ENCODE measurements around the gene ABHD17A. TPM values are rescaled to one million over a fixed set of nuclear protein-coding genes. Genes with fewer than 3 reads are reported as not detected.

Gene ABHD17A
- total and polyA plus RNA-seq, 2 donors (not counting 1 experiment from before 2014, with no cell fraction given): 63.1 to 134 TPM

DNA sequence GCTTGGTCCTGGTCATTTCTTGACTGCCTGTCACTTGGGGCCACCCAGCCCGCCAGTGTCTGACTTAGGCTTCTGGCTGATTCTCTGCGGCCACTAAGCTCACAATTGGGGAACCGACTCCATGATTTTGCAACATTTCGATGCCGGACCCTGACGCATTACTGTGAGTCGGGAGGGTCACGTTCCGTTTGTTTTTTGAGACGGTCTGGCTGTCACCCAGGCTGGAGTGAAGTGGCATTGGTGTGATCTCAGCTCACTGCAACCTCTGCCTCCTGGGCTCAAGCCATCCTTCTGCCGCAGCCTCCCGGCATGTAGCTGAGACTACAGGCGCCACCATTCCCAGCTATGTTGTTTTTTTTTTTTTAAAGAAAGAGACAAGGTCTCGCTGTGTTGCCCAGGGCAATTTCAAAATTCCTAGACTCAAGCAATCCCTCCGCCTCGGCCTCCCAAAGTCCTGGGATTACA lies 16.7 kb upstream of the ABHD17A start:
- no peak overlapping the region for H3K4me2 ChIP-seq (replicated peaks; ENCODE audit: low read depth, low read length, poor library complexity, severe bottlenecking)
- ATAC-seq (ENCODE audit: low read depth) (no peak), DNase-seq (no peak)
- TF ChIP-seq, protein P1, sequence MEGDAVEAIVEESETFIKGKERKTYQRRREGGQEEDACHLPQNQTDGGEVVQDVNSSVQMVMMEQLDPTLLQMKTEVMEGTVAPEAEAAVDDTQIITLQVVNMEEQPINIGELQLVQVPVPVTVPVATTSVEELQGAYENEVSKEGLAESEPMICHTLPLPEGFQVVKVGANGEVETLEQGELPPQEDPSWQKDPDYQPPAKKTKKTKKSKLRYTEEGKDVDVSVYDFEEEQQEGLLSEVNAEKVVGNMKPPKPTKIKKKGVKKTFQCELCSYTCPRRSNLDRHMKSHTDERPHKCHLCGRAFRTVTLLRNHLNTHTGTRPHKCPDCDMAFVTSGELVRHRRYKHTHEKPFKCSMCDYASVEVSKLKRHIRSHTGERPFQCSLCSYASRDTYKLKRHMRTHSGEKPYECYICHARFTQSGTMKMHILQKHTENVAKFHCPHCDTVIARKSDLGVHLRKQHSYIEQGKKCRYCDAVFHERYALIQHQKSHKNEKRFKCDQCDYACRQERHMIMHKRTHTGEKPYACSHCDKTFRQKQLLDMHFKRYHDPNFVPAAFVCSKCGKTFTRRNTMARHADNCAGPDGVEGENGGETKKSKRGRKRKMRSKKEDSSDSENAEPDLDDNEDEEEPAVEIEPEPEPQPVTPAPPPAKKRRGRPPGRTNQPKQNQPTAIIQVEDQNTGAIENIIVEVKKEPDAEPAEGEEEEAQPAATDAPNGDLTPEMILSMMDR (IDR thresholded peaks at IDR 0.05): no peak
- no peak for TF ChIP-seq EZH2 (IDR thresholded peaks at IDR 0.05; ENCODE audit: borderline replicate concordance, insufficient read depth, low read depth, low read length, poor library complexity, severe bottlenecking)
- H3K9ac ChIP-seq (ENCODE audit: low read length): no peak overlapping the region
- H4K20me1 ChIP-seq (ENCODE audit: control insufficient read depth, insufficient read depth, low read length, poor library complexity, severe bottlenecking): peaks cover 14% of the 10 kb centered on the region
- H3K79me2 ChIP-seq (ENCODE audit: control insufficient read depth, insufficient read depth, low read length): peaks cover 15% of the 10 kb centered on the region
- CTCF ChIA-PET: interaction anchor here (1.5 kb wide), 1 partner anchor 28 kb away, joined by 8 read pairs; no protein-coding TSS in a partner anchor
- Mint-ChIP-seq H3K4me3 (no peak overlapping the region), H3K27ac (no peak overlapping the region), H3K4me1 (peaks cover 44% of the 10 kb centered on the region), H3K27me3 (no peaks in the 10 kb centered on the region), H3K9me3 (ENCODE audit: insufficient read depth) (no peaks in the 10 kb centered on the region)
- intact Hi-C loops (cut with micrococcal nuclease): loop anchor here (10.0 kb wide), 1 partner anchor 193 kb away; the partner anchor contains the start of genes IZUMO4 and MOB3A
- H2AFZ ChIP-seq (ENCODE audit: insufficient read depth, low read depth, low read length, poor library complexity, severe bottlenecking): no peak overlapping the region
- POLR2A ChIA-PET: interaction anchor here (0.6 to 1.2 kb wide), 4 partner anchors 117 to 1136 kb away, joined by 3 to 5 read pairs (median 4); no protein-coding TSS in a partner anchor
- peaks cover 40 to 56% of the 10 kb centered on the region in 2 donors for H3K4me1 ChIP-seq (ENCODE audit: control insufficient read depth in 2 of 2, insufficient read depth in 2 of 2, low read length in 2 of 2)
- 97% methylated on average over 13 of the region's 16 CpGs for WGBS (ENCODE audit: insufficient coverage)
- no peak overlapping the region for H3K4me3 ChIP-seq (ENCODE audit: control extremely low read depth in 1 of 5, extremely low read depth in 1 of 5, insufficient read depth in 1 of 5, low read depth in 2 of 5, low read length in 4 of 5)
- no peaks in the 10 kb centered on the region for H3K36me3 ChIP-seq (replicated peaks in 1 of 2; ENCODE audit: control extremely low read depth in 1 of 2, control insufficient read depth in 1 of 2, extremely low read depth in 1 of 2, insufficient read depth in 2 of 2, low read length in 1 of 2)
- no peaks in the 10 kb centered on the region for H3K27me3 ChIP-seq (replicated peaks in 1 of 4; ENCODE audit: control extremely low read depth in 1 of 4, control insufficient read depth in 3 of 4, insufficient read depth in 4 of 4, low read length in 3 of 4)
- H3K27ac ChIP-seq (ENCODE audit: low read length in 2 of 2): no peak overlapping the region
- H3K9me3 ChIP-seq (ENCODE audit: control extremely low read depth in 1 of 3, control insufficient read depth in 2 of 3, insufficient read depth in 1 of 3, low read length in 2 of 3): peaks cover 0 to 2% (median 0%) of the 10 kb centered on the region in 3 donors

GRCh38 chr19:1896508-1896907 lies 11.2 kb upstream of the ABHD17A start:
- Histone ChIP-seq H3K9ac (ENCODE audit: low read length) (peak overlapping the region; percentile 58), H3K27me3 (replicated peaks in 1 of 4; ENCODE audit: control extremely low read depth in 1 of 4, control insufficient read depth in 3 of 4, insufficient read depth in 4 of 4, low read length in 3 of 4) (no peaks in the 10 kb centered on the region), H4K20me1 (ENCODE audit: control insufficient read depth, insufficient read depth, low read length, poor library complexity, severe bottlenecking) (no peaks in the 10 kb centered on the region), H3K4me2 (replicated peaks; ENCODE audit: low read depth, low read length, poor library complexity, severe bottlenecking) (peak overlapping the region; percentile 65), H3K4me3 (ENCODE audit: control extremely low read depth in 1 of 5, extremely low read depth in 1 of 5, insufficient read depth in 1 of 5, low read depth in 2 of 5, low read length in 4 of 5) (peak overlapping the region in 1 of 5 experiments; percentile 63), H3K79me2 (ENCODE audit: control insufficient read depth, insufficient read depth, low read length) (peaks cover 5% of the 10 kb centered on the region), H3K36me3 (replicated peaks in 1 of 2; ENCODE audit: control extremely low read depth in 1 of 2, control insufficient read depth in 1 of 2, extremely low read depth in 1 of 2, insufficient read depth in 2 of 2, low read length in 1 of 2) (no peaks in the 10 kb centered on the region), H3K9me3 (ENCODE audit: control extremely low read depth in 1 of 3, control insufficient read depth in 2 of 3, insufficient read depth in 1 of 3, low read length in 2 of 3) (no peaks in the 10 kb centered on the region), H2AFZ (ENCODE audit: insufficient read depth, low read depth, low read length, poor library complexity, severe bottlenecking) (no peak overlapping the region), H3K27ac (ENCODE audit: low read length in 2 of 2) (peak overlapping the region; percentile 80 to 84), H3K4me1 (ENCODE audit: control insufficient read depth in 2 of 2, insufficient read depth in 2 of 2, low read length in 2 of 2) (peaks cover 44 to 56% of the 10 kb centered on the region in 2 donors)
- 36% methylated on average over 9 of the region's 13 CpGs for WGBS (ENCODE audit: insufficient coverage)
- ChIA-PET POLR2A (interaction anchor here (0.7 to 4.2 kb wide), 12 partner anchors 9 to 1366 kb away, joined by 3 to 24 read pairs (median 5); partner anchors contain the start of genes ABHD17A, ADAT3 and SCAMP4), CTCF (interaction anchor here (0.7 to 2.2 kb wide), 7 partner anchors 11 to 854 kb away, joined by 3 to 16 read pairs (median 5); partner anchors contain the start of gene ABHD17A)
- ATAC-seq (ENCODE audit: low read depth) (no peak), DNase-seq (no peak)
- intact Hi-C loops (cut with micrococcal nuclease): no loop called here
- Mint-ChIP-seq H3K9me3 (ENCODE audit: insufficient read depth) (no peaks in the 10 kb centered on the region), H3K4me3 (peak overlapping the region; percentile 54), H3K4me1 (peaks cover 37% of the 10 kb centered on the region), H3K27me3 (no peaks in the 10 kb centered on the region), H3K27ac (peak overlapping the region; percentile 81)
- TF ChIP-seq EZH2 (IDR thresholded peaks at IDR 0.05; ENCODE audit: borderline replicate concordance, insufficient read depth, low read depth, low read length, poor library complexity, severe bottlenecking): no peak
- TF ChIP-seq, protein P1 (IDR thresholded peaks at IDR 0.05): no peak

Measured in B cell (primary cell).